HEK293T (cell line): Measurements from ENCODE around the gene SPESP1.

Experiments used
- CTCF ChIA-PET: fragments of 350-600 bp; formaldehyde crosslinking; extraction: SDS; loops from one replicate; lab custom pipeline; 2021; ENCODE audit warnings: antibody characterized with exemption, inconsistent platforms; lab: Yijun Ruan, JAX
- POLR2A ChIA-PET: fragments of 350-600 bp; formaldehyde crosslinking; extraction: SDS; loops from one replicate; lab custom pipeline; 2020; ENCODE audit warnings: antibody characterized with exemption, inconsistent platforms; lab: Yijun Ruan, JAX
- DNase-seq: peaks from one replicate; pipeline ENCODE4 v3.0.0; 2012; ENCODE audit warnings: mixed read lengths; ENCODE audit errors: extremely low spot score
- ARNT ChIP-seq: fragments of 450-650 bp; IDR thresholded peaks from 2 replicates; pipeline ENCODE4 v1.6.1; 2017; ENCODE audit warnings: mild to moderate bottlenecking
- BHLHE40 ChIP-seq: fragments of 450-650 bp; IDR thresholded peaks from 2 replicates; pipeline ENCODE4 v1.6.1; 2016; ENCODE audit warnings: mild to moderate bottlenecking, moderate library complexity, borderline replicate concordance
- CTBP1 ChIP-seq: fragments of 450-650 bp; IDR thresholded peaks from 2 replicates; pipeline ENCODE4 v1.6.1; 2016; ENCODE audit warnings: borderline replicate concordance
- ELF4 ChIP-seq: fragments of 450-650 bp; IDR thresholded peaks from 2 replicates; pipeline ENCODE4 v1.6.1; 2017; ENCODE audit warnings: antibody characterized with exemption
- FOXA1 ChIP-seq: fragments of 450-650 bp; IDR thresholded peaks from 2 replicates; pipeline ENCODE4 v1.6.1; 2016; ENCODE audit warnings: mild to moderate bottlenecking
- FOXK2 ChIP-seq: fragments of 450-650 bp; IDR thresholded peaks from 2 replicates; pipeline ENCODE4 v1.6.1; 2016; ENCODE audit warnings: mild to moderate bottlenecking
- FOXM1 ChIP-seq: fragments of 450-650 bp; IDR thresholded peaks from 2 replicates; pipeline ENCODE4 v1.6.1; 2017; ENCODE audit warnings: mild to moderate bottlenecking, borderline replicate concordance
- HDGF ChIP-seq: fragments of 450-650 bp; IDR thresholded peaks from 2 replicates; pipeline ENCODE4 v1.6.1; 2017; ENCODE audit warnings: antibody characterized with exemption, borderline replicate concordance
- L3MBTL2 ChIP-seq: fragments of 450-650 bp; conservative IDR thresholded peaks from 2 replicates; pipeline ENCODE4 v1.6.1; 2016; ENCODE audit warnings: mild to moderate bottlenecking
- LEF1 ChIP-seq: fragments of 450-650 bp; IDR thresholded peaks from 2 replicates; pipeline ENCODE4 v1.6.1; 2017; ENCODE audit warnings: mild to moderate bottlenecking, borderline replicate concordance
- NFRKB ChIP-seq: fragments of 450-650 bp; IDR thresholded peaks from 2 replicates; pipeline ENCODE4 v1.6.1; 2016; ENCODE audit warnings: mild to moderate bottlenecking, moderate library complexity
- PKNOX1 ChIP-seq: fragments of 450-650 bp; IDR thresholded peaks from 2 replicates; pipeline ENCODE4 v1.6.1; 2016
- SP1 ChIP-seq: fragments of 450-650 bp; IDR thresholded peaks from 2 replicates; pipeline ENCODE4 v1.6.1; 2017
- SUZ12 ChIP-seq: fragments of 450-650 bp; IDR thresholded peaks from 2 replicates; pipeline ENCODE4 v1.6.1; 2016; ENCODE audit warnings: mild to moderate bottlenecking
- TARDBP ChIP-seq: fragments of 450-650 bp; IDR thresholded peaks from 2 replicates; pipeline ENCODE4 v1.6.1; 2016
- ZNF384 ChIP-seq: fragments of 450-650 bp; IDR thresholded peaks from 2 replicates; pipeline ENCODE4 v1.6.1; 2016

The SPESP1 gene

GRCh38 chr15:68987676-68988075, 57.4 kb downstream of the SPESP1 start:
- no peak for DNase-seq
- TF ChIP-seq NFRKB (no peak), FOXA1 (no peak), FOXM1 (no peak), L3MBTL2 (no peak), SP1 (no peak), TARDBP (no peak), HDGF (no peak), PKNOX1 (no peak), CTBP1 (no peak), FOXK2 (no peak), LEF1 (no peak), ELF4 (no peak)
- CTCF ChIA-PET: no interaction called here
- POLR2A ChIA-PET: no interaction called here

- TF ChIP-seq PKNOX1: no peak
- TF ChIP-seq SP1: no peak
- TF ChIP-seq BHLHE40: no peak
- no peak for TF ChIP-seq LEF1
- no peak for TF ChIP-seq ELF4
- TF ChIP-seq ZNF384: no peak
- TF ChIP-seq L3MBTL2: no peak
- no peak for TF ChIP-seq CTBP1
- no peak for TF ChIP-seq NFRKB
- no peak for TF ChIP-seq FOXA1
Observed at GRCh38 chr15:68989541-68990230, 59.4 kb downstream of the SPESP1 start.

GRCh38 chr15:68990231-68990991, 60.1 kb downstream of the SPESP1 start:
- TF ChIP-seq SUZ12 (no peak), SP1 (no peak), CTBP1 (no peak), ZNF384 (no peak), ARNT (no peak), NFRKB (no peak), PKNOX1 (no peak), L3MBTL2 (no peak), TARDBP (no peak), FOXK2 (no peak), FOXM1 (no peak), FOXA1 (no peak), BHLHE40 (no peak), ELF4 (no peak), HDGF (no peak), LEF1 (no peak)
- CTCF ChIA-PET: interaction anchor here (1.0 to 1.7 kb wide), 2 partner anchors 41 to 65 kb away, joined by 4 to 5 read pairs; no protein-coding TSS in a partner anchor
- DNase-seq: no peak
- POLR2A ChIA-PET: no interaction called here

More at GRCh38 chr15:68989541-68990230, 59.4 kb downstream of the SPESP1 start:
- ChIA-PET CTCF (interaction anchor here (1.7 kb wide), 1 partner anchor 42 kb away, joined by 5 read pairs; no protein-coding TSS in a partner anchor), POLR2A (no interaction called here)
- no peak for DNase-seq

- ChIA-PET POLR2A (interaction anchor here (1.3 kb wide), 1 partner anchor 10 kb away, joined by 4 read pairs; no protein-coding TSS in a partner anchor), CTCF (interaction anchor here (1.0 to 1.7 kb wide), 2 partner anchors 41 to 66 kb away, joined by 4 to 5 read pairs; no protein-coding TSS in a partner anchor)
- TF ChIP-seq FOXM1 (no peak), ELF4 (no peak), TARDBP (no peak), LEF1 (no peak), FOXK2 (no peak), PKNOX1 (no peak), CTBP1 (no peak), FOXA1 (no peak), L3MBTL2 (no peak), ARNT (no peak), SP1 (no peak), HDGF (no peak), SUZ12 (no peak), BHLHE40 (no peak), ZNF384 (no peak), NFRKB (no peak)
- no peak for DNase-seq
Observed at GRCh38 chr15:68990992-68991500, 60.7 kb downstream of the SPESP1 start.

- ChIA-PET CTCF (interaction anchor here (0.7 to 1.0 kb wide), 2 partner anchors 10 to 13 kb away, joined by 3 read pairs; no protein-coding TSS in a partner anchor), POLR2A (interaction anchor here (1.3 kb wide), 1 partner anchor 10 kb away, joined by 4 read pairs; no protein-coding TSS in a partner anchor)
- TF ChIP-seq ARNT (no peak), SP1 (no peak), PKNOX1 (peak; percentile 71), CTBP1 (peak; percentile 33; the same call in 1 of the 2 replicates)
- DNase-seq: no peak
Observed at GRCh38 chr15:68991723-68992122, 61.4 kb downstream of the SPESP1 start.
